ENCODE results near the gene FAM222A. TPM values are rescaled to one million over a fixed set of nuclear protein-coding genes. Genes with fewer than 3 reads are reported as not detected.

Gene FAM222A
- total RNA-seq, 1 experiment from 2014 or later: 3.7 TPM

- H3K79me2 ChIP-seq (ENCODE audit: insufficient read depth, low read length): no peaks in the 10 kb centered on the region
- TF ChIP-seq POLR2A (IDR thresholded peaks at IDR 0.05; ENCODE audit: borderline replicate concordance, extremely low read depth, insufficient read depth, insufficient read length) (no peak), SRF (IDR thresholded peaks at IDR 0.05; ENCODE audit: low read depth) (no peak), CBX3 (IDR thresholded peaks at IDR 0.05; ENCODE audit: low read depth) (no peak), ZFX (IDR thresholded peaks at IDR 0.05) (no peak), EZH2 (IDR thresholded peaks at IDR 0.05) (no peak)
- TF ChIP-seq, protein P1, sequence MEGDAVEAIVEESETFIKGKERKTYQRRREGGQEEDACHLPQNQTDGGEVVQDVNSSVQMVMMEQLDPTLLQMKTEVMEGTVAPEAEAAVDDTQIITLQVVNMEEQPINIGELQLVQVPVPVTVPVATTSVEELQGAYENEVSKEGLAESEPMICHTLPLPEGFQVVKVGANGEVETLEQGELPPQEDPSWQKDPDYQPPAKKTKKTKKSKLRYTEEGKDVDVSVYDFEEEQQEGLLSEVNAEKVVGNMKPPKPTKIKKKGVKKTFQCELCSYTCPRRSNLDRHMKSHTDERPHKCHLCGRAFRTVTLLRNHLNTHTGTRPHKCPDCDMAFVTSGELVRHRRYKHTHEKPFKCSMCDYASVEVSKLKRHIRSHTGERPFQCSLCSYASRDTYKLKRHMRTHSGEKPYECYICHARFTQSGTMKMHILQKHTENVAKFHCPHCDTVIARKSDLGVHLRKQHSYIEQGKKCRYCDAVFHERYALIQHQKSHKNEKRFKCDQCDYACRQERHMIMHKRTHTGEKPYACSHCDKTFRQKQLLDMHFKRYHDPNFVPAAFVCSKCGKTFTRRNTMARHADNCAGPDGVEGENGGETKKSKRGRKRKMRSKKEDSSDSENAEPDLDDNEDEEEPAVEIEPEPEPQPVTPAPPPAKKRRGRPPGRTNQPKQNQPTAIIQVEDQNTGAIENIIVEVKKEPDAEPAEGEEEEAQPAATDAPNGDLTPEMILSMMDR (IDR thresholded peaks at IDR 0.05 in 2 of 3, conservative IDR thresholded peaks at IDR 0.05 in 1 of 3; ENCODE audit: borderline replicate concordance in 1 of 3, insufficient read depth in 1 of 3, low read depth in 2 of 3, low read length in 2 of 3): no peak
- TF ChIP-seq, protein P2, sequence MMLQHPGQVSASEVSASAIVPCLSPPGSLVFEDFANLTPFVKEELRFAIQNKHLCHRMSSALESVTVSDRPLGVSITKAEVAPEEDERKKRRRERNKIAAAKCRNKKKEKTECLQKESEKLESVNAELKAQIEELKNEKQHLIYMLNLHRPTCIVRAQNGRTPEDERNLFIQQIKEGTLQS (IDR thresholded peaks at IDR 0.05): no peak
- no peak overlapping the region for H3K9ac ChIP-seq (ENCODE audit: low read length)
- no peak overlapping the region for H3K27ac ChIP-seq (ENCODE audit: low read depth, low read length)
- H4K20me1 ChIP-seq (ENCODE audit: insufficient read depth): no peaks in the 10 kb centered on the region
- no peaks in the 10 kb centered on the region for H3K9me3 ChIP-seq (ENCODE audit: control insufficient read depth in 1 of 2, insufficient read depth in 1 of 2, low read depth in 1 of 2, low read length in 2 of 2)
- CTCF ChIA-PET: no interaction called here
- RAD21 ChIA-PET (ENCODE audit: low non-redundant PET in 1 of 2, low total read pairs in 2 of 2, uncharacterized antibody in 2 of 2, unreplicated experiment in 2 of 2): no interaction called here
- DNase-seq (ENCODE audit: low read depth, low spot score): no peak
- no peaks in the 10 kb centered on the region for H3K9me2 ChIP-seq (ENCODE audit: insufficient read depth)
- no peaks in the 10 kb centered on the region for H3K36me3 ChIP-seq (ENCODE audit: control insufficient read depth in 1 of 2, insufficient read depth in 2 of 2, low read length in 2 of 2)
- H3K4me3 ChIP-seq (replicated peaks in 1 of 2; ENCODE audit: low read depth in 1 of 2, low read length in 2 of 2): no peak overlapping the region
- BruUV-seq (replicated peaks): no TSS peak
- POLR2A ChIA-PET: no interaction called here
- H2AFZ ChIP-seq (ENCODE audit: low read depth, low read length, poor library complexity, severe bottlenecking): no peak overlapping the region
- no peaks in the 10 kb centered on the region for H3K4me1 ChIP-seq (ENCODE audit: control insufficient read depth in 1 of 2, insufficient read depth in 2 of 2, low read length in 2 of 2)
- no peaks in the 10 kb centered on the region for H3K27me3 ChIP-seq (ENCODE audit: insufficient read depth, low read length)
- intact Hi-C loops (cut with micrococcal nuclease): no loop called here
- no peak for ATAC-seq
- no peak overlapping the region for H3K4me2 ChIP-seq (ENCODE audit: low read length)
These were observed 30.4 kb downstream of the FAM222A start for GRCh38 chr12:109744026-109744425.
